Skeletal muscle tissue (tissue), 4 donors: ENCODE results near the gene SCG3. TPM values are rescaled to one million over a fixed set of nuclear protein-coding genes. Genes with fewer than 3 reads are reported as not detected.

Experiments
- H3K27ac ChIP-seq: one replicate; pipeline ENCODE4 v1.7.0; 2013; ENCODE audit warnings: mild to moderate bottlenecking, low read depth, low read length, inconsistent platforms
- H3K27me3 ChIP-seq, 3 donors: one replicate each; pipeline ENCODE4 v1.7.0; 2013; ENCODE audit warnings: low read length in 3 of 3; ENCODE audit not compliant: control insufficient read depth in 3 of 3, insufficient read depth in 3 of 3
- H3K36me3 ChIP-seq, 3 donors: one replicate each; pipeline ENCODE4 v1.7.0; 2013; ENCODE audit warnings: low read length in 3 of 3; ENCODE audit not compliant: control insufficient read depth in 3 of 3, insufficient read depth in 3 of 3
- H3K4me1 ChIP-seq, 3 donors: one replicate each; pipeline ENCODE4 v1.7.0; 2013; ENCODE audit warnings: low read length in 3 of 3, mild to moderate bottlenecking in 3 of 3; ENCODE audit not compliant: control insufficient read depth in 3 of 3, insufficient read depth in 3 of 3
- H3K4me3 ChIP-seq, 3 donors: one replicate each; pipeline ENCODE4 v1.7.0; 2013; ENCODE audit warnings: low read length in 3 of 3
- H3K9ac ChIP-seq, 3 donors: one replicate each; pipeline ENCODE4 v1.7.0; 2013; ENCODE audit warnings: low read length in 3 of 3, mild to moderate bottlenecking in 3 of 3, moderate library complexity in 2 of 3, low read depth in 1 of 3
- H3K9me3 ChIP-seq, 3 donors: one replicate each; pipeline ENCODE4 v1.7.0; 2013; ENCODE audit warnings: low read length in 3 of 3; ENCODE audit not compliant: control insufficient read depth in 3 of 3
- total RNA-seq: library from RNA; depleted of rRNA; stranded (reverse); fragments of >200 nt; gene quantifications from one replicate; pipeline ENCODE4 v1.2.3, GENCODE V29; 2014
- donor health status: Osteomylitis.

The SCG3 gene
- total RNA-seq, 1 donor from 2014 or later, result under 0.01 TPM

DNA sequence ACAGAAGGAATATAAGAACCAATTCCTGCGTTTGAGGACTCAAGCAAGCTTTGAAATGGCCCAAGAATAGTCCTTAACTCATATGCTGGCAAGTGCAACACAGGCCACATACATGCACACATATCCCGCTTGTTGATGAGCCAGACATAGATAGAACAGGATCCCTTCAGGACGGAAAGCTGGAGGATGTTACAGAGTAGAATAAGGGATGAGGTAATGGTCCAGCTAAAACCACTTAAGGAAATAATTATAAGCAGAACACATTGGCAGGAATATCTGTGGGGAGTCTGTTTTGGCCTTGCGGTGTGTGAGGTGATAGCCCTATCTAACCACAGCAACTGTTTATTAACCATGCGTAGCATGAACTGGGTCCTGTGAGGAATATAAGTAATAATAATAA lies 25.0 kb downstream of the SCG3 start:
- no peak overlapping the region for H3K9ac ChIP-seq
- H3K36me3 ChIP-seq, result no peaks in the 10 kb centered on the region
- H3K4me1 ChIP-seq, result peaks cover 0 to 4% (median 0%) of the 10 kb centered on the region in 3 donors
- H3K27ac ChIP-seq, result no peak overlapping the region
- no peaks in the 10 kb centered on the region for H3K27me3 ChIP-seq
- H3K4me3 ChIP-seq, result no peak overlapping the region
- H3K9me3 ChIP-seq, result no peaks in the 10 kb centered on the region

DNA sequence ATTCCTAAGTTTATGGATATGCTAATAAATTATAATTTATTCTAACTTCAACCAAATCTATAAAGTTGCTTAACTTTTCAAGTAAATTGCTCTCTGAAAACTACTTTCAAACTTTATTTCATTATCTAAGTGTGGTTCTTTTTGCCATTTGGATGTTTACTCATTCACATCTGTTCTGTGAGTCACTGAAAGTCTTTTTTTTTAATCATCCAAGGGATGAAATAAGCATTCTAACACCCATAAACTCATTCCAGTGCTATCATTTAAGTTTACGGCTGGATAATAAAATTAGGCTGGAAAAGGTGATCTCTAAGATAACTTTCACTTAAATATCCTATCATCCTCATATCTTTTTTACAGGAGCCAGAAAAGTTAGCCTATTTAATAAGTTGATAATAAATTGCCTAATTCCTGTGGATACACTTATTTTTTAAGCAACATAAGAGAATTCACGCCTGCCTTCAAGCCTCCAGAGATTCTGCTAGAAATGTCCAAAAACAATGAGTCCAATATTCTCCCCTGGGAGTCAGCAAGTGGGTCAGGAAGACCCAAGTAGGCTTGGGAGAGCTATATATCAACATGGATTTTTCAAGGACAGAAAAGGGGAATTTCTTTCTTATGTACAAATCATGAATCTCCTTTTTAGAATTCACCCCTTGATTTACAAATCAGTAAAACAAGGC lies 25.8 kb downstream of the SCG3 start:
- H3K4me1 ChIP-seq, result peaks cover 0 to 4% (median 0%) of the 10 kb centered on the region in 3 donors
- no peaks in the 10 kb centered on the region for H3K27me3 ChIP-seq
- H3K9me3 ChIP-seq, result no peaks in the 10 kb centered on the region
- H3K9ac ChIP-seq, result no peak overlapping the region
- no peaks in the 10 kb centered on the region for H3K36me3 ChIP-seq
- H3K27ac ChIP-seq, result no peak overlapping the region
- H3K4me3 ChIP-seq, result no peak overlapping the region

DNA sequence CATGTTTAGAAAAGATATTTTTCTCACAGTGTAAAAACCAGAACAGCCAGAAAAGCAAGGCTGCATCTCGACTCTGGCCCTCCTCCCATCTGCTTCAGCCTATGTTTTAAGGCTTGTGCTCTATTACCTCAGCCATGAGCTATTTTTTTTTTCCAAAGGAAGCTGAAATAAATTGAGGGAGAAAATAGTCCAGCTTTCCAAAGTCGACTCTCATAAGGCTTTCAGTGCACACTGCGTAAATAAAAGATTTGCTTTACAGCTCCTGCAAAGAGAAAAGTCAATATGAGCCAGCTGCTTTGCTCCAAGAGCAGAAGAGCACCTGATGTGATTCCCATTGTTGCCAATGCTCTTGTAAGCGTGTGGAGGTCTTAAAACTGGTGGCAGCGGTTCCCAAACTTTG lies 26.7 kb downstream of the SCG3 start:
- Histone ChIP-seq H3K9me3 (no peaks in the 10 kb centered on the region), H3K27ac (no peak overlapping the region), H3K36me3 (no peaks in the 10 kb centered on the region), H3K27me3 (no peaks in the 10 kb centered on the region), H3K4me3 (no peak overlapping the region), H3K9ac (no peak overlapping the region), H3K4me1 (peaks cover 0 to 4% (median 0%) of the 10 kb centered on the region in 3 donors)

DNA sequence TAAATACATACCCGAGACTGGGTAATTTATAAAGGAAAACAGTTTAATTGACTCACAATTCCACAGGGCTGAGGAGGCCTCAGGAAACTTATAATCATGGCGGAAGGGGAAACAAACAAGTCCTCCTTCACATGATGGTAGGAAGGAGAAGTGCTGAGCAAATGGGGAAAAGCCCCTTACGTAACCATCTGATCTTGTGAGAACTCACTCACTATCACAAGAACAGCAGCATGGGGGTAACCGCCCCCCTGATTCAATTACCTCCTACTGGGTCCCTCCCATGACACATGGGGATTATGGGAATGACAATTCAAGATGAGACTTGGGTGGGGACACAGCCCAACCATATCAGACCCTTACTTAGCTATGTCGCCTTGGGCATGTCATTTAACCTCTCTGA lies 27.7 kb downstream of the SCG3 start:
- Histone ChIP-seq H3K27me3 (no peaks in the 10 kb centered on the region), H3K9me3 (no peaks in the 10 kb centered on the region), H3K9ac (no peak overlapping the region), H3K4me3 (no peak overlapping the region), H3K36me3 (no peaks in the 10 kb centered on the region), H3K27ac (no peak overlapping the region), H3K4me1 (peaks cover 0 to 4% (median 0%) of the 10 kb centered on the region in 3 donors)

DNA sequence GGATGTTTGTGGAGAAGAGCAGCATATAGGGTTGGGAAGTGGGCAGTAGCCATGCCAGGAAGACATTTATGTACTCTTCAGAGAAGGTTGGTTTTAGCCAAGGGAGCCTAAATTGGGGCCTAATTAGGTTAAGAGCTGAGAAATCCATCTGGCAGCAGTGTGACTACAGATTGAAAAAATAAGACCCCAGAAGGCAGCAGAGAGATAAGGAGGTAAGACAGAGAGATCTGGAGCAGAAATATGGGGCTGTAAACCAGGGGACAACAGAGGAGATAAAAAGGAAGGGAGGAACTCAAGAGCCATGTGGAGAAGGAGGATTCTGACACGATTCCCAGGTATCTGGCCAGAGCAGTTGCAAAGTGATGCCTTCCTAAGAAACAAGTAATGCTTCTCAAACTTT lies 32.9 kb downstream of the SCG3 start:
- no peaks in the 10 kb centered on the region for H3K9me3 ChIP-seq
- H3K4me1 ChIP-seq, result no peaks in the 10 kb centered on the region
- no peaks in the 10 kb centered on the region for H3K27me3 ChIP-seq
- H3K36me3 ChIP-seq, result no peaks in the 10 kb centered on the region
- no peak overlapping the region for H3K9ac ChIP-seq
- no peak overlapping the region for H3K27ac ChIP-seq
- no peak overlapping the region for H3K4me3 ChIP-seq

DNA sequence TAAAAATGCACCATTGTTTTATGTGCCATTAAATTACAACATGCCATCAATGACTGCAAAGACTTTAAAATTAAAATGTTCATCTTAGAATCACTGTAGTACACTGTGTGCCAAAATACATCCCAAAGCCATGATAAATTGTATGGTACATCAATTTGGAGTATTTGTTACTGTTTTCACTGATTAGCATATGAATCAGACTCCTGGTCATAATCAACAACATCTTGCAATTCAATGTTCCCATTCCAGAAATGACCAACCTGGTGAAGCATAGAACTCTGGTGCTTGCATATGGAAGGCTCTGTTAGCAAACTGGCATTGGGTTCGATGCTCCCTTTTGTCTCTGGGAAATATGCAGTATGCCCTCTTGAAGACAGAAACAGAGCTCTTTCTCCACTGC lies 33.6 kb downstream of the SCG3 start:
- H3K27ac ChIP-seq, result no peak overlapping the region
- H3K9ac ChIP-seq, result no peak overlapping the region
- H3K36me3 ChIP-seq, result no peaks in the 10 kb centered on the region
- no peaks in the 10 kb centered on the region for H3K27me3 ChIP-seq
- H3K4me3 ChIP-seq, result no peak overlapping the region
- no peaks in the 10 kb centered on the region for H3K9me3 ChIP-seq
- no peaks in the 10 kb centered on the region for H3K4me1 ChIP-seq

DNA sequence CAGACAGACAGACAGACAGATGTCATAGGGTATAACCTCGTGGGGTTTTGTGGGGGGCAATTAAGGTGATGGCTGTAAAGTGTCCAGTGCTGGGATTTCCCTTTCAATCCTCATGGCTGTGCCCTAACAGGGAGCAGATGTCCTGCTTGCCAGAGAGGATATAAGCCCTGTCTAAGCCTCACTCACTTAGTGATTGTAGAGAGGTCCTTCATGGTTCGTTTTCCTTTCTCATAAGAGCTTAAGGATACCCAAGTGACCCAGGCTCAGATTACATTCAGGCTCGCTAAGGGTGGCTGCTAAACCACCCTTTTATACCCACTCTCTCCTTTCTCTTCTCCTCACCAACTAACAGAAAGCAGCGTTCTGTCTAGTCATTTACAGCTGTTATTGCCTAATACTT lies 36.9 kb downstream of the SCG3 start:
- no peak overlapping the region for H3K9ac ChIP-seq
- H3K4me3 ChIP-seq, result no peak overlapping the region
- no peaks in the 10 kb centered on the region for H3K9me3 ChIP-seq
- no peaks in the 10 kb centered on the region for H3K27me3 ChIP-seq
- H3K36me3 ChIP-seq, result peaks cover 0 to 6% (median 4%) of the 10 kb centered on the region in 3 donors
- H3K27ac ChIP-seq, result no peak overlapping the region
- H3K4me1 ChIP-seq, result no peaks in the 10 kb centered on the region

DNA sequence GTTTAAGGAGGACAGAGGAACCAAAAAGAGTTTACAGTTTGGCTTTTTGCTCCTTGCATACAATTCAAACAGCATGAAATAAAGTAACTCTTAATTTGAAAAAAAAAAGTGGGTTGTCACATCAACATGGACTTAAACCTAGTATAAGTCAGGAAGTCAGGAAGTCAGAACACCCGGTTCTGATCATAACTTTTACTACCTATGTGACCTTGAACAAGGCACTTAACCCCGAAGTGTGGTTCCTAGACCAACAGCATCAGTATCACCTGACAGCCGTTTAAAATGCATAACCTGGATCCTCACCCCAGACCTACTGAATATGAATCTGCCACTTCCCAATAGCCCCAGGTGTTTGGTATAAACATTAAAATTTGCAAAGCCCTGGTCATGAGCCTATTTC lies 37.4 kb downstream of the SCG3 start:
- H3K9me3 ChIP-seq, result no peaks in the 10 kb centered on the region
- no peaks in the 10 kb centered on the region for H3K27me3 ChIP-seq
- peaks cover 0 to 6% (median 4%) of the 10 kb centered on the region in 3 donors for H3K36me3 ChIP-seq
- no peak overlapping the region for H3K4me3 ChIP-seq
- no peak overlapping the region for H3K27ac ChIP-seq
- no peak overlapping the region for H3K9ac ChIP-seq
- no peaks in the 10 kb centered on the region for H3K4me1 ChIP-seq

DNA sequence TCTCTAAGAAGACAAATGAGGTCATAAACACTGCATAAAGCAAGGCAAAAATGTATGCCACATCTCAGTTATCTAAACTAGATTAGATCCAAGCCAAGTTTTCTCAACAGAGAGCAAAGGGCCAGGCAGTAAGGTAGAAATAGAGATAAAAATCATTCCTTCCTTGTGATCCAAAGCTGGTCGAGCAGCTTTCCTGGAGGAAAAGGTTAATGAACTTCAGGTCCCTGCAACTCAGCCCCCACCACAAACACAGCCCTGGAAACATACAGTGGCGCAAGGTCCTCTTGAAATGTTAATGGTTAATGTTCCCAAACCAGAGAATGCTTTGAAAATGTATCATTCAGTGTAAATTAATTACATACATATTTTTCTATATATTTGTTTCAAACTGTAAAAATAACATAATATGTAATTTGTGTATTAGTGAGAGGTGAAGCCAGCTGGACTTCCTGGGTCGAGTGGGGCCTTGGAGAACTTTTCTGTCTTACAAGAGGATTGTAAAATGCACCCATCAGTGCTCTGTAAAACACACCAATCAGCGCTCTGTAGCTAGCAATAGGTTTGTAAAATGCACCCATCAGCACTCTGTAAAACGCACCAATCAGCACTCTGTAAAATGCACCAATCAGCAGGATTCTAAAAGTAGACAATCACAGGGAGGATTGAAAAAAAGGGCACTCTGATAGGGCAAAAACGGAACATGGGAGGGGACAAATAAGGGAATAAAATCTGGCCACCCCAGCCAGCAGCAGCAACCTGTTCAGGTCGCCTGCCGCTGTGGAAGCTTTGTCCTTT lies 39.1 kb downstream of the SCG3 start:
- H3K36me3 ChIP-seq, result peaks cover 0 to 6% (median 4%) of the 10 kb centered on the region in 3 donors
- H3K4me1 ChIP-seq, result peaks cover 2 to 5% (median 3%) of the 10 kb centered on the region in 3 donors
- no peaks in the 10 kb centered on the region for H3K9me3 ChIP-seq
- H3K27me3 ChIP-seq, result no peaks in the 10 kb centered on the region
- H3K27ac ChIP-seq, result no peak overlapping the region
- H3K9ac ChIP-seq, result no peak overlapping the region
- H3K4me3 ChIP-seq, result no peak overlapping the region

DNA sequence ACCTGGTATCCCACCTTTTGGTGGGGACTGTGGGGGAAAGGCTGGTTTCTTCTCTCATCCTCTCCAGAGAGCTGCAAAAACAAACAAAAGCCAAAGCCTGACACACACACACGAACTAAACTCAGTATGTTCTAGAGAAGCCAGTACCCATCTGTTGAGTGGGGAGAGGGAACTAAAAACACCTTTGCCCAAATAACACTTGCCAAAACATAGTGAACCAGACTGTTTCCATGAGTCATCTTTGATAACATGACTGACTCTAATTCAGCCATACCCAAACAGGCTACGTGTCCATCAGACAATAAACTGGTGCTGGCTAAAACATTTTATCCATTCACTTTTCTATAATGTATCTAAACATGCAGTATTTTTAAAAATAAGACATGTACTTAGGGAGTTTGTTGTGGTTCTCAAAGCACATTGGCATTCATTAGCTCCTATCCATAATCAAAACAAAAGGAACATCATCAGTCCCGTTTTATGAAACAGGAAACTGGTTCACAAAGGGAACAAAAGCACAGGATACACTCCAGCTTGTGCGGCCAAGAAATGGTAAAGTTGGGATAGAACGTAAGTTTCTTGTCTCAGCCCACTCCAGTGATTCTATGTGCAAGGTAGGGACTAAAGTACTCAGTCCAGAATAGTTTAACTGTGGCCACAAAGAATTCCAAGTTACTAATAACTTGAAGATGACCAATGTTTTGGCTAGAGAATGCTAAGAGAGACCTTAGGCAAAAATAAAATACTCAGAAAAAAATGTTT lies 40.1 kb downstream of the SCG3 start:
- Histone ChIP-seq H3K9me3 (no peaks in the 10 kb centered on the region), H3K27ac (no peak overlapping the region), H3K4me1 (peaks cover 7 to 13% (median 10%) of the 10 kb centered on the region in 3 donors), H3K9ac (no peak overlapping the region), H3K4me3 (no peak overlapping the region), H3K36me3 (peaks cover 0 to 6% (median 4%) of the 10 kb centered on the region in 3 donors), H3K27me3 (no peaks in the 10 kb centered on the region)
